Stimulated activated CD8-positive, alpha-beta memory T cell treated with anti-CD3 and anti-CD28 coated beads, Interleukin-4, amount 100 ng/mL, for 4 hours (primary cell): ENCODE results near the gene IL6.
"Not testable (repeated sequence)": the region's sequence is repeated elsewhere in the genome, so short reads cannot be mapped to it uniquely, and the experiment has no call there.

Experiments used
- DNase-seq, 2 donors: peaks; one replicate each; pipeline ENCODE4 v3.0.0-alpha.2; 2020; ENCODE audit warnings: low read depth in 2 of 2, low spot score in 1 of 2

IL6 gene

GRCh38 chr7:22726907-22727713, at the start of gene IL6:
IL6 (plus strand) TSS chr7:22727200; CDS start chr7:22727263, 63 bp downstream.
- DNase-seq: no peak

- not testable (repeated sequence) for DNase-seq
Observed at GRCh38 chr7:22677263-22677662, 49.7 kb upstream of the IL6 start.

- DNase-seq: no peak
Observed at GRCh38 chr7:22677680-22678079, 49.3 kb upstream of the IL6 start.

GRCh38 chr7:22680482-22680911, 46.5 kb upstream of the IL6 start:
- DNase-seq: no peak

- DNase-seq: no peak
Observed at GRCh38 chr7:22681312-22681711, 45.7 kb upstream of the IL6 start.

- no peak for DNase-seq
Observed at GRCh38 chr7:22681852-22682657, 44.9 kb upstream of the IL6 start.

GRCh38 chr7:22683379-22683778, 43.6 kb upstream of the IL6 start:
- no peak for DNase-seq

GRCh38 chr7:22686620-22687019, 40.4 kb upstream of the IL6 start:
- DNase-seq: no peak

- DNase-seq: no peak
Observed at GRCh38 chr7:22688084-22688483, 38.9 kb upstream of the IL6 start.

GRCh38 chr7:22688934-22689333, 38.1 kb upstream of the IL6 start:
- DNase-seq: not testable (repeated sequence)

GRCh38 chr7:22694597-22695207, 32.3 kb upstream of the IL6 start:
- no peak for DNase-seq

- DNase-seq: no peak
Observed at GRCh38 chr7:22695476-22696132, 31.4 kb upstream of the IL6 start.

- DNase-seq: no peak
Observed at GRCh38 chr7:22696541-22697228, 30.3 kb upstream of the IL6 start.

GRCh38 chr7:22697322-22697859, 29.6 kb upstream of the IL6 start:
- no peak for DNase-seq

GRCh38 chr7:22697876-22698606, 29.0 kb upstream of the IL6 start:
- DNase-seq: no peak

- DNase-seq: no peak
Observed at GRCh38 chr7:22698767-22699166, 28.2 kb upstream of the IL6 start.

GRCh38 chr7:22700559-22701002, 26.4 kb upstream of the IL6 start:
- DNase-seq: no peak

- no peak for DNase-seq
Observed at GRCh38 chr7:22702516-22702915, 24.5 kb upstream of the IL6 start.

- DNase-seq: not testable (repeated sequence)
Observed at GRCh38 chr7:22703107-22703855, 23.7 kb upstream of the IL6 start.
